SK-N-MC (cell line): ENCODE results near the gene CLIC4.
"Not testable (repeated sequence)": the region's sequence is repeated elsewhere in the genome, so short reads cannot be mapped to it uniquely, and the experiment has no call there.

Source experiments
- EZH2 ChIP-seq: fragments of 200-600 bp; sonication (generic); IDR thresholded peaks from one replicate; pipeline ENCODE4 v1.6.1; 2017; ENCODE audit warnings: antibody characterized with exemption
- FOXP2 ChIP-seq: optimal IDR thresholded peaks from 2 replicates; pipeline ENCODE3; 2011; ENCODE audit warnings: mild to moderate bottlenecking, moderate library complexity; ENCODE audit not compliant: insufficient read depth; ENCODE audit errors: extremely low read length, control extremely low read depth
- POLR2AphosphoS5 ChIP-seq: IDR thresholded peaks from 2 replicates; pipeline ENCODE4 v1.6.1; 2012; ENCODE audit warnings: mild to moderate bottlenecking, low read depth, low read length, borderline replicate concordance

DNA sequence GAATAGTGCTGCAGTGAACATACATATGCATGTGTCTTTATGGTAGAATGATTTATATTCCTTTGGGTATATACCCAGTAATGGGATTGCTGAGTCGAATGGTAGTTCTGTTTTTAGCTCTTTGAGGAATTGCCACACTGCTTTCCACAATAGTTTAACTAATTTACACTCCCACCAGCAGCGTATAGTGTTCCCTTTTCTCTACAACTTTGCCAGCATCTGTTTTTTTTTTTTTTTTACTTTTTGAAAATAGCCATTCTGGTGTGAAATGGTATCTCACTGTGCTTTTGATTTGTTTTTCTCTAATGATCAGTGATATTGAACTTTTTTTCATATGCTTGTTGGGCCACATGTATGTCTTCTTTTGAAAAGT, 48.9 kb downstream of the CLIC4 start:
- TF ChIP-seq EZH2, POLR2AphosphoS5, FOXP2: not testable (repeated sequence)
